HG03378 (cell line): ENCODE data around the gene WDR18.
"Not testable (repeated sequence)": the region's sequence is repeated elsewhere in the genome, so short reads cannot be mapped to it uniquely, and the experiment has no call there.

ENCODE experiments used
- ATAC-seq: cut with Tn5 transposase; IDR thresholded peaks from one replicate; pipeline ENCODE4 v1.9.1; 2021; ENCODE audit warnings: mild to moderate bottlenecking, moderate library complexity; ENCODE audit not compliant: unreplicated experiment

The WDR18 gene

GRCh38 chr19:948842-949496, 35.2 kb upstream of the WDR18 start:
- ATAC-seq: no peak

GRCh38 chr19:950352-951066, 33.6 kb upstream of the WDR18 start:
- ATAC-seq: no peak

- no peak for ATAC-seq
Observed at GRCh38 chr19:952049-952679, 32.0 kb upstream of the WDR18 start.

GRCh38 chr19:952680-953444, 31.3 kb upstream of the WDR18 start:
- no peak for ATAC-seq

- no peak for ATAC-seq
Observed at GRCh38 chr19:953445-954271, 30.5 kb upstream of the WDR18 start.

- ATAC-seq: no peak
Observed at GRCh38 chr19:954272-954671, 29.9 kb upstream of the WDR18 start.

- no peak for ATAC-seq
Observed at GRCh38 chr19:954672-955494, 29.3 kb upstream of the WDR18 start.

- no peak for ATAC-seq
Observed at GRCh38 chr19:955803-956765, 28.1 kb upstream of the WDR18 start.

GRCh38 chr19:956766-957440, 27.2 kb upstream of the WDR18 start:
- ATAC-seq: no peak

- not testable (repeated sequence) for ATAC-seq
Observed at GRCh38 chr19:957578-957977, 26.6 kb upstream of the WDR18 start.

- ATAC-seq: no peak
Observed at GRCh38 chr19:958967-959855, 24.9 kb upstream of the WDR18 start.

GRCh38 chr19:960020-960419, 24.1 kb upstream of the WDR18 start:
- ATAC-seq: no peak

- no peak for ATAC-seq
Observed at GRCh38 chr19:960601-960938, 23.6 kb upstream of the WDR18 start.

GRCh38 chr19:961866-962620, 22.1 kb upstream of the WDR18 start:
- ATAC-seq: no peak

- no peak for ATAC-seq
Observed at GRCh38 chr19:962683-963400, 21.3 kb upstream of the WDR18 start.

GRCh38 chr19:963486-963951, 20.6 kb upstream of the WDR18 start:
- no peak for ATAC-seq
